ENCODE results near the gene CHI3L2.

CHI3L2 gene

GRCh38 chr1:111220302-111220890, 7.1 kb upstream of the CHI3L2 start:
- DNase-seq (ENCODE audit: low spot score) = no peak

- DNase-seq (ENCODE audit: low spot score) = no peak
These were observed 6.3 kb upstream of the CHI3L2 start for GRCh38 chr1:111221276-111221632.

- DNase-seq (ENCODE audit: low spot score) = peak; percentile 83
These were observed 5.8 kb upstream of the CHI3L2 start for GRCh38 chr1:111221633-111222291.

GRCh38 chr1:111222308-111223125, 5.0 kb upstream of the CHI3L2 start:
- DNase-seq (ENCODE audit: low spot score) = peak; percentile 80

- no peak for DNase-seq (ENCODE audit: low spot score)
These were observed 4.3 kb upstream of the CHI3L2 start for GRCh38 chr1:111223126-111223685.

- no peak for DNase-seq (ENCODE audit: low spot score)
These were observed 2.4 kb upstream of the CHI3L2 start for GRCh38 chr1:111225091-111225490.

GRCh38 chr1:111225717-111226400, 1.7 kb upstream of the CHI3L2 start:
- peak; percentile 62 for DNase-seq (ENCODE audit: low spot score)

- DNase-seq (ENCODE audit: low spot score) = no peak
These were observed 586 bp downstream of the CHI3L2 start for GRCh38 chr1:111227851-111228747.

- no peak for DNase-seq (ENCODE audit: low spot score)
These were observed 1.2 kb downstream of the CHI3L2 start for GRCh38 chr1:111228748-111229126.

GRCh38 chr1:111232134-111232533, 4.6 kb downstream of the CHI3L2 start:
- no peak for DNase-seq (ENCODE audit: low spot score)

GRCh38 chr1:111234258-111234657, 6.7 kb downstream of the CHI3L2 start:
- no peak for DNase-seq (ENCODE audit: low spot score)

- no peak for DNase-seq (ENCODE audit: low spot score)
These were observed 7.4 kb downstream of the CHI3L2 start for GRCh38 chr1:111234866-111235265.

GRCh38 chr1:111236379-111236778, 8.9 kb downstream of the CHI3L2 start:
- no peak for DNase-seq (ENCODE audit: low spot score)

- DNase-seq (ENCODE audit: low spot score) = no peak
These were observed 9.3 kb downstream of the CHI3L2 start for GRCh38 chr1:111236806-111237205.

GRCh38 chr1:111238056-111238795, 10.7 kb downstream of the CHI3L2 start:
- DNase-seq (ENCODE audit: low spot score) = no peak

- DNase-seq (ENCODE audit: low spot score) = no peak
These were observed 14.3 kb downstream of the CHI3L2 start for GRCh38 chr1:111241797-111242196.

- no peak for DNase-seq (ENCODE audit: low spot score)
These were observed 15.5 kb downstream of the CHI3L2 start for GRCh38 chr1:111242805-111243523.

GRCh38 chr1:111247125-111247838, 19.8 kb downstream of the CHI3L2 start:
- no peak for DNase-seq (ENCODE audit: low spot score)

GRCh38 chr1:111249960-111250359, 22.4 kb downstream of the CHI3L2 start:
- no peak for DNase-seq (ENCODE audit: low spot score)

Data from CD4-positive, alpha-beta T cell treated with Interleukin-6 at 100 ng/mL for 8 hours (primary cell).